SK-N-SH treated with all-trans-retinoic acid at 6 μM for 48 hours (cell line): ENCODE results near the gene FKBP6.

ENCODE experiments used
- BACH2 ChIP-seq: fragments of 250-450 bp; sonication (Bioruptor Pico); IDR thresholded peaks from 2 replicates; pipeline ENCODE4 v1.9.0; 2021; ENCODE audit warnings: mild to moderate bottlenecking, borderline replicate concordance
- RARB ChIP-seq: fragments of 250-450 bp; sonication (Bioruptor Pico); IDR thresholded peaks from 2 replicates; pipeline ENCODE4 v1.8.0; 2021; ENCODE audit warnings: mild to moderate bottlenecking, moderate library complexity

DNA sequence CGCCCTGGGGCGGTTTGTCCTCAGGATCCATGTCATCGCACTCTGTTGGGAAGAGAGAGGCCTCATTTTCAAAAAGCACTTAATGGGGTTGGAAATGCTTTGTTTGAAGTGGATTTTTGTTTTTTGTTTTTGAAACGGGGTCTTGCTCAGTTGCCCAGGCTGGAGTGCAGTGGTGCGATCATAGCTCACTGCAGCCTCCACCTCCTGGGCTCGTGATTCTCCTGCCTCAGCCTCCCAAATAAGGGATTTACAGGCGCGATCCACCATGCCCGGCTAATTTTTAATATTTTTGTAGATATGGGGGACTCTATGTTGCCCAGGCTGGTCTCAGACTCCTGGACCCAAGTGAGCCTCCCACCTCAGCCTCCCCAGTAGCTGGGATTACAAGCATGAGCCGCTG lies 735 bp downstream of the FKBP6 start:
- no peak for TF ChIP-seq RARB (CRISPR knock-in tag)
- TF ChIP-seq BACH2 = no peak
